Measurements from ENCODE around the gene FAM78A.

The FAM78A gene

GRCh38 chr9:131239161-131239975 is 36.9 kb downstream of the FAM78A start:
- DNase-seq (ENCODE audit: low read depth, low spot score): no peak

GRCh38 chr9:131238402-131239021 is 37.8 kb downstream of the FAM78A start:
- DNase-seq (ENCODE audit: low read depth, low spot score): peak; percentile 77

- peak; percentile 88 for DNase-seq (ENCODE audit: low read depth, low spot score)
Observed at GRCh38 chr9:131237931-131238401, 38.3 kb downstream of the FAM78A start.

GRCh38 chr9:131237291-131237690 is 39.0 kb downstream of the FAM78A start:
- DNase-seq (ENCODE audit: low read depth, low spot score): no peak

GRCh38 chr9:131236761-131237160 is 39.5 kb downstream of the FAM78A start:
- DNase-seq (ENCODE audit: low read depth, low spot score): no peak

- DNase-seq (ENCODE audit: low read depth, low spot score): no peak
Observed at GRCh38 chr9:131236161-131236560, 40.1 kb downstream of the FAM78A start.

GRCh38 chr9:131235480-131235851 is 40.8 kb downstream of the FAM78A start:
- DNase-seq (ENCODE audit: low read depth, low spot score): no peak

- no peak for DNase-seq (ENCODE audit: low read depth, low spot score)
Observed at GRCh38 chr9:131234799-131235479, 41.4 kb downstream of the FAM78A start.

GRCh38 chr9:131233995-131234394 is 42.3 kb downstream of the FAM78A start:
- no peak for DNase-seq (ENCODE audit: low read depth, low spot score)

GRCh38 chr9:131233556-131233955 is 42.8 kb downstream of the FAM78A start:
- DNase-seq (ENCODE audit: low read depth, low spot score): no peak

GRCh38 chr9:131228988-131229387 is 47.3 kb downstream of the FAM78A start:
- DNase-seq (ENCODE audit: low read depth, low spot score): peak; percentile 69

- DNase-seq (ENCODE audit: low read depth, low spot score): no peak
Observed at GRCh38 chr9:131227959-131228460, 48.3 kb downstream of the FAM78A start.

GRCh38 chr9:131227112-131227958 is 49.0 kb downstream of the FAM78A start:
- DNase-seq (ENCODE audit: low read depth, low spot score): peak; percentile 28

- DNase-seq (ENCODE audit: low read depth, low spot score): no peak
Observed at GRCh38 chr9:131226226-131226625, 50.1 kb downstream of the FAM78A start.

GRCh38 chr9:131222460-131222859 is 53.9 kb downstream of the FAM78A start:
- DNase-seq (ENCODE audit: low read depth, low spot score): no peak

GRCh38 chr9:131220485-131220884 is 55.8 kb downstream of the FAM78A start:
- DNase-seq (ENCODE audit: low read depth, low spot score): no peak

GRCh38 chr9:131218370-131218769 is 57.9 kb downstream of the FAM78A start:
- DNase-seq (ENCODE audit: low read depth, low spot score): no peak

- DNase-seq (ENCODE audit: low read depth, low spot score): no peak
Observed at GRCh38 chr9:131217331-131218031, 58.8 kb downstream of the FAM78A start.

- no peak for DNase-seq (ENCODE audit: low read depth, low spot score)
Observed at GRCh38 chr9:131216806-131217205, 59.5 kb downstream of the FAM78A start.

- DNase-seq (ENCODE audit: low read depth, low spot score): no peak
Observed at GRCh38 chr9:131214876-131215275, 61.4 kb downstream of the FAM78A start.
